IMR-90 (cell line): ENCODE results near the gene EIF1. TPM values are rescaled to one million over a fixed set of nuclear protein-coding genes. Genes with fewer than 3 reads are reported as not detected.
A peak's percentile ranks its signal among the peaks of the same experiment; 100 is the strongest.

Source experiments
- ATAC-seq: fragments of 200-7000 bp; cut with Tn5 transposase; 2 replicates; pipeline ENCODE4 v1.9.1; 2020; ENCODE audit warnings: low read depth, mild to moderate bottlenecking, moderate library complexity
- BruUV-seq: library from RNA; stranded (reverse); fragments of 400-500 nt; replicated peaks from 2 replicates; lab custom pipeline; 2021; lab: Mats Ljungman, UMichigan
- CTCF ChIA-PET: fragments of 300-600 bp; formaldehyde crosslinking; extraction: SDS; loops from one replicate; lab custom pipeline; 2021; ENCODE audit warnings: antibody characterized with exemption; lab: Yijun Ruan, JAX
- POLR2A ChIA-PET: fragments of 300-600 bp; sonication (Branson Sonifier 250); formaldehyde crosslinking; loops from one replicate; lab custom pipeline; 2022; ENCODE audit warnings: antibody characterized with exemption; ENCODE audit not compliant: unreplicated experiment; lab: Charles Lee
- DNase-seq: peaks from one replicate; pipeline ENCODE4 v3.0.0; 2013
- H2AFZ ChIP-seq: replicated peaks from 2 replicates; pipeline ENCODE3; 2013; ENCODE audit warnings: low read length, mild to moderate bottlenecking; ENCODE audit not compliant: poor library complexity
- H2AK5ac ChIP-seq: 2 replicates; pipeline ENCODE4 v1.6.1; 2013; ENCODE audit warnings: low read depth, low read length, inconsistent platforms
- H2AK9ac ChIP-seq: replicated peaks from 2 replicates; pipeline ENCODE3; 2013; ENCODE audit warnings: mild to moderate bottlenecking, low read depth, low read length, moderate library complexity; ENCODE audit not compliant: poor library complexity
- H2BK120ac ChIP-seq: 2 replicates; pipeline ENCODE4 v1.6.1; 2013; ENCODE audit warnings: low read depth, low read length, inconsistent platforms
- H2BK15ac ChIP-seq: 3 replicates; pipeline ENCODE4 v1.6.1; 2013; ENCODE audit warnings: low read depth, low read length, inconsistent platforms
- H2BK20ac ChIP-seq: 2 replicates; pipeline ENCODE4 v1.6.1; 2013; ENCODE audit warnings: low read depth, mild to moderate bottlenecking, inconsistent platforms, low read length, moderate library complexity
- H2BK5ac ChIP-seq: 2 replicates; pipeline ENCODE4 v1.6.1; 2013; ENCODE audit warnings: mild to moderate bottlenecking, low read depth, low read length, inconsistent platforms; ENCODE audit not compliant: poor library complexity, severe bottlenecking
- H3K14ac ChIP-seq: replicated peaks from 2 replicates; pipeline ENCODE4 v1.6.1; 2013; ENCODE audit warnings: low read depth, low read length, inconsistent platforms
- H3K18ac ChIP-seq: 2 replicates; pipeline ENCODE4 v1.6.1; 2013; ENCODE audit warnings: low read depth, low read length, control low read depth
- H3K23ac ChIP-seq: 2 replicates; pipeline ENCODE4 v1.6.1; 2013; ENCODE audit warnings: low read depth, low read length, inconsistent platforms
- H3K27ac ChIP-seq: 2 replicates; pipeline ENCODE4 v1.5.1; 2013; ENCODE audit warnings: mild to moderate bottlenecking, control low read depth, low read length; ENCODE audit not compliant: insufficient read depth
- H3K27me3 ChIP-seq: 2 replicates; pipeline ENCODE4 v1.6.1; 2013; ENCODE audit warnings: low read length; ENCODE audit not compliant: control insufficient read depth, insufficient read depth
- H3K36me3 ChIP-seq: 2 replicates; pipeline ENCODE4 v1.6.1; 2013; ENCODE audit warnings: low read length, mixed read lengths; ENCODE audit not compliant: control insufficient read depth, insufficient read depth
- H3K4ac ChIP-seq: 2 replicates; pipeline ENCODE4 v1.6.1; 2013; ENCODE audit warnings: low read depth, low read length, inconsistent platforms
- H3K4me1 ChIP-seq: 2 replicates; pipeline ENCODE4 v1.6.1; 2013; ENCODE audit warnings: low read length, mixed read lengths; ENCODE audit not compliant: control insufficient read depth, insufficient read depth
- H3K4me2 ChIP-seq: 2 replicates; pipeline ENCODE4 v1.6.1; 2013; ENCODE audit warnings: low read depth, mild to moderate bottlenecking, control low read depth, low read length, moderate library complexity
- H3K4me3 ChIP-seq: 2 replicates; pipeline ENCODE4 v1.5.1; 2013; ENCODE audit warnings: low read depth, mild to moderate bottlenecking, control low read depth, low read length, moderate library complexity; ENCODE audit not compliant: insufficient read depth
- H3K56ac ChIP-seq: 2 replicates; pipeline ENCODE4 v1.6.1; 2013; ENCODE audit warnings: low read length, inconsistent platforms; ENCODE audit not compliant: insufficient read depth; ENCODE audit errors: extremely low read depth
- H3K79me1 ChIP-seq, 2 experiments: 2 replicates each; pipeline ENCODE4 v1.6.1; 2013; ENCODE audit warnings: low read length in 2 of 2, inconsistent platforms in 1 of 2, low read depth in 1 of 2
- H3K9ac ChIP-seq: 2 replicates; pipeline ENCODE4 v1.6.1; 2013; ENCODE audit warnings: low read depth, low read length, control low read depth
- H3K9me1 ChIP-seq: 2 replicates; pipeline ENCODE4 v1.6.1; 2013; ENCODE audit warnings: low read length, inconsistent platforms; ENCODE audit not compliant: insufficient read depth
- H3K9me3 ChIP-seq: 2 replicates; pipeline ENCODE4 v1.6.1; 2013; ENCODE audit warnings: low read length; ENCODE audit not compliant: control insufficient read depth, insufficient read depth
- H4K20me1 ChIP-seq: 2 replicates; pipeline ENCODE4 v1.6.1; 2013; ENCODE audit warnings: low read length, inconsistent platforms; ENCODE audit not compliant: insufficient read depth
- H4K5ac ChIP-seq: 2 replicates; pipeline ENCODE4 v1.6.1; 2013; ENCODE audit warnings: mild to moderate bottlenecking, low read depth, low read length, control low read depth
- H4K8ac ChIP-seq, 2 experiments: 2 replicates each; pipeline ENCODE4 v1.6.1; 2013; ENCODE audit warnings: low read depth in 2 of 2, low read length in 2 of 2, control low read depth in 1 of 2, inconsistent platforms in 1 of 2
- H4K91ac ChIP-seq: 2 replicates; pipeline ENCODE4 v1.6.1; 2013; ENCODE audit warnings: low read depth, low read length, inconsistent platforms; ENCODE audit not compliant: insufficient read depth
- BHLHE40 ChIP-seq: fragments of 150-350 bp; IDR thresholded peaks from 2 replicates; pipeline ENCODE4 v1.6.1; 2016; ENCODE audit warnings: mild to moderate bottlenecking, low read depth, low read length
- CEBPB ChIP-seq: IDR thresholded peaks from 2 replicates; pipeline ENCODE4 v1.6.1; 2012; ENCODE audit warnings: low read depth, low read length, improper control_type of control experiment
- MAZ ChIP-seq: IDR thresholded peaks from 2 replicates; pipeline ENCODE4 v1.6.1; 2012; ENCODE audit warnings: low read depth, mild to moderate bottlenecking, low read length, improper control_type of control experiment, moderate library complexity, borderline replicate concordance
- POLR2A ChIP-seq: IDR thresholded peaks from 2 replicates; pipeline ENCODE4 v1.6.1; 2012; ENCODE audit warnings: mild to moderate bottlenecking, low read depth, low read length
- RAD21 ChIP-seq: IDR thresholded peaks from 2 replicates; pipeline ENCODE4 v1.6.1; 2012; ENCODE audit warnings: low read length, improper control_type of control experiment
- RCOR1 ChIP-seq: IDR thresholded peaks from 2 replicates; pipeline ENCODE4 v1.6.1; 2012; ENCODE audit warnings: mild to moderate bottlenecking, low read length, improper control_type of control experiment; ENCODE audit not compliant: insufficient replicate concordance
- WGBS, 2 experiments: methylation state at CpG; one replicate each; pipeline versions ENCODE4 v1.1.5 to v1.1.7; 2013; ENCODE audit warnings: missing lambda C conversion rate in 2 of 2; ENCODE audit not compliant: insufficient read length in 1 of 2; ENCODE audit errors: extremely low coverage in 2 of 2; 5-methylcytosine and 5-hydroxymethylcytosine counted together
- dilution Hi-C: fragments of 300-500 bp; cut with HindIII; formaldehyde crosslinking; loops from one replicate; pipeline ENCODE4 v1.14.3; 2018; ENCODE audit warnings: low sequenced_read_pairs; ENCODE audit not compliant: unreplicated experiment
- in situ Hi-C: fragments of 300-500 bp; cut with MboI; formaldehyde crosslinking; loops from 3 replicates; pipeline ENCODE4 v1.14.3; 2019; ENCODE audit warnings: low sequenced_read_pairs, inconsistent platforms, mixed read lengths
- intact Hi-C: fragments of 100-400 bp; cut with micrococcal nuclease; formaldehyde crosslinking; loops from 2 replicates; pipeline ENCODE4 v1.10.0; 2022
- polyA plus RNA-seq, 3 experiments: library from polyadenylated mRNA; depleted of rRNA; stranded (reverse); fragments of >200 nt; gene quantifications; 2 replicates each; pipeline ENCODE4 v1.2.3, GENCODE V29; 2012; ENCODE audit warnings: low replicate concordance in 1 of 3
- total RNA-seq: library from RNA; depleted of rRNA; stranded (reverse); fragments of >200 nt; gene quantifications from 2 replicates; pipeline ENCODE4 v1.2.3, GENCODE V29; 2012
- TF ChIP-seq, protein P1 (sequence below): fragments of 150-350 bp; IDR thresholded peaks from 2 replicates; pipeline ENCODE4 v1.6.1; 2017; ENCODE audit warnings: mild to moderate bottlenecking, antibody characterized with exemption, low read length, low read depth
- TF ChIP-seq, protein P2 (sequence below): fragments of 150-350 bp; IDR thresholded peaks from 2 replicates; pipeline ENCODE4 v1.6.1; 2016; ENCODE audit warnings: low read depth, mild to moderate bottlenecking, low read length, moderate library complexity, borderline replicate concordance
- TF ChIP-seq, protein P3 (sequence below): conservative IDR thresholded peaks from 2 replicates; pipeline ENCODE4 v1.5.1; 2012; ENCODE audit warnings: mild to moderate bottlenecking, low read depth, low read length, improper control_type of control experiment

Gene EIF1
- total and polyA plus RNA-seq, 2 of the 4 experiments (the other 2 are of a cell fraction), result 89.4 to 381 TPM

DNA sequence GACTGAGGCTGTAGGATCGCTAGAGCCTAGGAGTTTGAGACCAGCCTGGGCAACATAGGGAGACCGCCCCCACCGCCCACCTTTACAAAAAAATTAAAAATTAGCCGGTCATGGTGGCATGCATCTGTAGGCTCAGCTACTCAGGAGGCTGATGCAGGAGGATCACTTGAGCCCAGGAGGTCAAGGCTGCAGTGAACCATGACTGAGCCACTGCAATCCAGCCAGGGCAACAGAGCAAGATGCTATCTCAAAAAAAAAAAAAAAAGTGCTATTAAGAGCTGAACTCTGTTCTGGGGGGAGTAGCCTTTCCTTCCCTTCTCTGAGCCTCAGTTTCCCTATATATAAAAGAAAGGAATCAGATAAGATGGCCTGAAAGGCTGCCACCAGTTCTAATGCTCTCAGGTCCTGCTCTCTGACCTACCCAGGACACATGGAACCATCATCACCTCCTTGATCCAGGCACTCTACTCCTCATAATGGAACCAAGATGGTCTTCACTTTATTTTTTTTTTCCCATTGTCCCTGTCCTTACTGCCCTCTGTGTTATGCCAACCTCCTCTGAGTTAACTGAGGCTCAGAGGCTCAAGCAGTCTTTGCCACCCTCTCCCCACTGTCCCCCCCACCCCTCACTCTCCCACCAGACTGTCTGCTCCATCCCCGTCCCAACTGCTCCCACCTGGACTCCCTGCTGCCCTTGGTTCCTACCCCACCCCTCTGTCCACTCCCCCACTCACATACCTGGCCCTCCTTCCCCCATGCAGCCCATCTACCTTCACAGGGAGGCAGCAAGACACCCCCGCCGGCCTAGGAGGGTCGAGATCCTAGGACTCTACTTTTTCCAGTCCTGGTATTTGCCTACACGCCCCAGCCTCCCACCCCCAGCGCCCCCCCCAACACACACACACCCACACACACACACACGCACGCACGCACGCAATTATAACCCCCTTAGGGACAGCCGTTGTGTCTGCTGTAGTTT is 23.8 kb upstream of the EIF1 start:
- no peak overlapping the region for H3K4me3 ChIP-seq
- no peak for ATAC-seq
- peak overlapping the region; percentile 88 for H4K5ac ChIP-seq
- H3K79me1 ChIP-seq, result peaks cover 0 to 4% of the 10 kb centered on the region in 2 experiments; a peak in 1 of 4 replicates
- peak overlapping the region; percentile 86; the same call in 1 of the 3 replicates for H2BK15ac ChIP-seq
- H3K4me1 ChIP-seq, result peaks cover 11% of the 10 kb centered on the region
- H3K36me3 ChIP-seq, result no peaks in the 10 kb centered on the region
- peak overlapping the region; percentile 99 for H3K14ac ChIP-seq
- no peak overlapping the region; the same call in 1 of the 2 replicates for H3K27ac ChIP-seq
- no peaks in the 10 kb centered on the region; the same call in 1 of the 2 replicates for H3K27me3 ChIP-seq
- 0 out of 2 replicates have a peak, but pooled peaks cover 7% of the 10 kb centered on the region for H3K9me1 ChIP-seq
- H4K91ac ChIP-seq, result peak overlapping the region; percentile 92; the same call in 1 of the 2 replicates
- POLR2A ChIA-PET, result interaction anchor here (0.7 kb wide), 1 partner anchor 124 kb away, joined by 7 read pairs; no protein-coding TSS in a partner anchor
- peak overlapping the region; percentile 91 for H2BK120ac ChIP-seq
- in situ Hi-C loops (loop anchor here (5.0 to 25.0 kb wide), 7 partner anchors 113 to 1303 kb away; partner anchors contain the start of gene GJD3), intact Hi-C loops (no loop called here), dilution Hi-C loops (no loop called here)
- 0% methylated on average over 1 of the region's 15 CpGs; no CpG with 5 or more reads in 1 of the 2 experiments for WGBS, 2 experiments
- no peaks in the 10 kb centered on the region for H3K9me3 ChIP-seq
- no TSS peak for BruUV-seq
- no peak for DNase-seq
- peak overlapping the region; percentile 88 for H2AK9ac ChIP-seq
- H4K20me1 ChIP-seq, result no peaks in the 10 kb centered on the region
- H2AK5ac ChIP-seq, result peak overlapping the region; percentile 76; the same call in 1 of the 2 replicates
- CTCF ChIA-PET, result interaction anchor here (0.6 to 1.8 kb wide), 7 partner anchors 14 to 1045 kb away, joined by 3 to 12 read pairs (median 5); no protein-coding TSS in a partner anchor
- no peak overlapping the region for H3K56ac ChIP-seq
- TF ChIP-seq POLR2A, result no peak
- TF ChIP-seq CEBPB, result no peak
- TF ChIP-seq, protein P1, sequence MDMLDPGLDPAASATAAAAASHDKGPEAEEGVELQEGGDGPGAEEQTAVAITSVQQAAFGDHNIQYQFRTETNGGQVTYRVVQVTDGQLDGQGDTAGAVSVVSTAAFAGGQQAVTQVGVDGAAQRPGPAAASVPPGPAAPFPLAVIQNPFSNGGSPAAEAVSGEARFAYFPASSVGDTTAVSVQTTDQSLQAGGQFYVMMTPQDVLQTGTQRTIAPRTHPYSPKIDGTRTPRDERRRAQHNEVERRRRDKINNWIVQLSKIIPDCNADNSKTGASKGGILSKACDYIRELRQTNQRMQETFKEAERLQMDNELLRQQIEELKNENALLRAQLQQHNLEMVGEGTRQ, result no peak
- no peak for TF ChIP-seq RAD21
- TF ChIP-seq, protein P2, sequence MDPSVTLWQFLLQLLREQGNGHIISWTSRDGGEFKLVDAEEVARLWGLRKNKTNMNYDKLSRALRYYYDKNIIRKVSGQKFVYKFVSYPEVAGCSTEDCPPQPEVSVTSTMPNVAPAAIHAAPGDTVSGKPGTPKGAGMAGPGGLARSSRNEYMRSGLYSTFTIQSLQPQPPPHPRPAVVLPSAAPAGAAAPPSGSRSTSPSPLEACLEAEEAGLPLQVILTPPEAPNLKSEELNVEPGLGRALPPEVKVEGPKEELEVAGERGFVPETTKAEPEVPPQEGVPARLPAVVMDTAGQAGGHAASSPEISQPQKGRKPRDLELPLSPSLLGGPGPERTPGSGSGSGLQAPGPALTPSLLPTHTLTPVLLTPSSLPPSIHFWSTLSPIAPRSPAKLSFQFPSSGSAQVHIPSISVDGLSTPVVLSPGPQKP, result no peak
- no peak for TF ChIP-seq BHLHE40
- TF ChIP-seq MAZ, result no peak
- TF ChIP-seq, protein P3, sequence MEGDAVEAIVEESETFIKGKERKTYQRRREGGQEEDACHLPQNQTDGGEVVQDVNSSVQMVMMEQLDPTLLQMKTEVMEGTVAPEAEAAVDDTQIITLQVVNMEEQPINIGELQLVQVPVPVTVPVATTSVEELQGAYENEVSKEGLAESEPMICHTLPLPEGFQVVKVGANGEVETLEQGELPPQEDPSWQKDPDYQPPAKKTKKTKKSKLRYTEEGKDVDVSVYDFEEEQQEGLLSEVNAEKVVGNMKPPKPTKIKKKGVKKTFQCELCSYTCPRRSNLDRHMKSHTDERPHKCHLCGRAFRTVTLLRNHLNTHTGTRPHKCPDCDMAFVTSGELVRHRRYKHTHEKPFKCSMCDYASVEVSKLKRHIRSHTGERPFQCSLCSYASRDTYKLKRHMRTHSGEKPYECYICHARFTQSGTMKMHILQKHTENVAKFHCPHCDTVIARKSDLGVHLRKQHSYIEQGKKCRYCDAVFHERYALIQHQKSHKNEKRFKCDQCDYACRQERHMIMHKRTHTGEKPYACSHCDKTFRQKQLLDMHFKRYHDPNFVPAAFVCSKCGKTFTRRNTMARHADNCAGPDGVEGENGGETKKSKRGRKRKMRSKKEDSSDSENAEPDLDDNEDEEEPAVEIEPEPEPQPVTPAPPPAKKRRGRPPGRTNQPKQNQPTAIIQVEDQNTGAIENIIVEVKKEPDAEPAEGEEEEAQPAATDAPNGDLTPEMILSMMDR, result no peak
- TF ChIP-seq RCOR1, result no peak
- H3K4ac ChIP-seq, result peak overlapping the region; percentile 97
- peak overlapping the region; percentile 90 to 100 for H4K8ac ChIP-seq
- peak overlapping the region; percentile 85 for H3K4me2 ChIP-seq
- no peak overlapping the region for H2BK20ac ChIP-seq
- peak overlapping the region; percentile 97 for H3K23ac ChIP-seq
- peak overlapping the region; percentile 89; the same call in 1 of the 2 replicates for H3K18ac ChIP-seq
- H2BK5ac ChIP-seq, result peak overlapping the region; percentile 64
- H3K9ac ChIP-seq, result no peak overlapping the region
- H2AFZ ChIP-seq, result peak overlapping the region; percentile 100
